T-helper 1 cell (primary cell): ENCODE results near the gene BCL2L11.
A peak's percentile ranks its signal among the peaks of the same experiment; 100 is the strongest.

ENCODE experiments used
- DNase-seq, 5 donors: peaks; one replicate each; pipeline ENCODE4 v3.0.0-alpha.2; 2012 to 2020

Gene BCL2L11

GRCh38 chr2:111117598-111118480 is 2.9 kb upstream of the BCL2L11 start:
- peak in 2 of 5 donors; percentile 3 to 27 for DNase-seq

- DNase-seq, result no peak
These were observed 2.2 kb upstream of the BCL2L11 start for GRCh38 chr2:111118481-111118980.

- peak in 2 of 5 donors; percentile 14 to 17 for DNase-seq
These were observed 1.5 kb upstream of the BCL2L11 start for GRCh38 chr2:111118981-111119821.

- DNase-seq, result peak in 2 of 5 donors; percentile 5 to 6
These were observed 877 bp upstream of the BCL2L11 start for GRCh38 chr2:111119822-111120252.

- DNase-seq, result peak in 4 of 5 donors; percentile 22 to 46 (median 32)
These were observed 514 bp downstream of the BCL2L11 start for GRCh38 chr2:111121028-111121827.

GRCh38 chr2:111121828-111122630 is 1.3 kb downstream of the BCL2L11 start:
- DNase-seq, result peak; percentile 60 to 82 (median 68)

- peak in 3 of 5 donors; percentile 11 to 29 (median 19) for DNase-seq
These were observed 2.1 kb downstream of the BCL2L11 start for GRCh38 chr2:111122631-111123421.

- DNase-seq, result no peak
These were observed 3.0 kb downstream of the BCL2L11 start for GRCh38 chr2:111123751-111124150.

- DNase-seq, result no peak
These were observed 5.9 kb downstream of the BCL2L11 start for GRCh38 chr2:111126581-111126980.

- no peak for DNase-seq
These were observed 6.6 kb downstream of the BCL2L11 start for GRCh38 chr2:111127351-111127750.

GRCh38 chr2:111128096-111128495 is 7.4 kb downstream of the BCL2L11 start:
- no peak for DNase-seq

GRCh38 chr2:111133603-111134002 is 12.9 kb downstream of the BCL2L11 start:
- DNase-seq, result no peak

GRCh38 chr2:111134055-111134454 is 13.3 kb downstream of the BCL2L11 start:
- no peak for DNase-seq

GRCh38 chr2:111135237-111135909 is 14.7 kb downstream of the BCL2L11 start:
- no peak for DNase-seq

- DNase-seq, result no peak
These were observed 15.2 kb downstream of the BCL2L11 start for GRCh38 chr2:111135910-111136297.

- no peak for DNase-seq
These were observed 18.1 kb downstream of the BCL2L11 start for GRCh38 chr2:111138839-111139238.

GRCh38 chr2:111139637-111140317 is 19.1 kb downstream of the BCL2L11 start:
- no peak for DNase-seq

GRCh38 chr2:111140815-111141214 is 20.1 kb downstream of the BCL2L11 start:
- no peak for DNase-seq

GRCh38 chr2:111142101-111142500 is 21.4 kb downstream of the BCL2L11 start:
- no peak for DNase-seq
